Inferior parietal cortex (tissue), 1 donor: ENCODE measurements around the gene FAM209A.
"Not testable (repeated sequence)": the region's sequence is repeated elsewhere in the genome, so short reads cannot be mapped to it uniquely, and the experiment has no call there.

Experiments
- DNase-seq: peaks from one replicate; pipeline ENCODE4 v3.0.0-alpha.2; 2016; ENCODE audit errors: extremely low spot score

The FAM209A gene, protein sequence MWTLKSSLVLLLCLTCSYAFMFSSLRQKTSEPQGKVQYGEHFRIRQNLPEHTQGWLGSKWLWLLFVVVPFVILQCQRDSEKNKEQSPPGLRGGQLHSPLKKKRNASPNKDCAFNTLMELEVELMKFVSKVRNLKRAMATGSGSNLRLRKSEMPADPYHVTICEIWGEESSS

DNA sequence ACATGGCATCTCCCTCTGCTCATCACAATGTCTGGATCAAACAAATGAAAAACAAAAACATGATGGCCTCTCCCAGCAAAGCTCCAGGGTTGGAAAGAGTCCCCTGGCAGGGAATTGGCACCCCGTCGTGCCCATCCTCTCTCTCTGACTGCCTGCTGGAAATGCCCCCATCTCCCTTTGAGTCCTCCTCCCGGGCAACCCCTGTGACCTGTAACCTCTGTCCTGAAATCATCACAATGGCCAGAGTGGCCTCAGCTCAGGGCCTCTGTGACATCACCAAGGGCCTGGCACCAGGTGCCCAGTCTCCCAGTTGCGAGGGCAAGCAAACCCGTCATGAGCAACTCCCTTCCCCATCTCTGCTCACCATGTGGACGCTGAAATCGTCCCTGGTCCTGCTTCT, at the start of gene FAM209A:
TSS of gene FAM209A (plus strand) at position 301 of the 400 bp plus-strand sequence. CDS start at position 366, 65 bp downstream.
- not testable (repeated sequence) for DNase-seq

DNA sequence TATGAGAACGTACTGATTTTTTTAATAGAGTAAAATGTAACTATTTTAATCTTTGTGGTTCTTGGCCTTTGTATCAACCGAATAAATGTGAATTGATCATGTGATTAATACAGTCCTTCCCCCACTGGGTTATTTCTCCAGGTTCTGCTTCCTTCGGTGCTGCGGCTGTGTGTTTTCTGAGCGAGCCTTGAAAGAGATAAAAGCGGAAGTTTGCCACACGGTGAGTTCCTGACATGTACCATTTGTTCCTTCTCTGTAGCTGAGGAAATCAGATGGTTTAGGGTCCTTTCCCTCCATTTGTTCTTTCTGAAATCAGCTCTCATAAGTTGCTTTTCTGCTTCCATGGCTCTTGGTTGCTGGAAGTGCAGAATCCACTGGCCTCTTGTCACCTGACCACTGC, 40.6 kb upstream of the FAM209A start:
- no peak for DNase-seq

DNA sequence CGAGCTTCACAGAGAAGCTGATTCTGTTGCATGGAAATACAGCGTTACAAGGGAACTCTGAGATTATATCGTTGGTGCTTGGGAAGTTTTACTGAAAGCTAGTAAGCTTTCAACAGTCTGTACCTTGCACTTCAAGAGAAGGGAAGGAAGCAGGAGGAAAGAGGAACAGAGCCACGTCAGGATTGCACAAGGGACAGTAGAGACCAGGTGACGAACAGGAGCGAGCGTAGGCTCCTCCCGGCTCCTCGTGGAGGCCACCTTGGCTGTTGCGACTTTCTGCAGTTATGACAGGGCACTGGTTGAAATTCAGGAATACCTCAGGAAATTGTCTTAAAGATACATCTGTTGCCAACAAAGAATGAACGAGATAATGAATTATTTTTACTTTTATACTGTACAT, 37.3 kb upstream of the FAM209A start:
- DNase-seq, result no peak

DNA sequence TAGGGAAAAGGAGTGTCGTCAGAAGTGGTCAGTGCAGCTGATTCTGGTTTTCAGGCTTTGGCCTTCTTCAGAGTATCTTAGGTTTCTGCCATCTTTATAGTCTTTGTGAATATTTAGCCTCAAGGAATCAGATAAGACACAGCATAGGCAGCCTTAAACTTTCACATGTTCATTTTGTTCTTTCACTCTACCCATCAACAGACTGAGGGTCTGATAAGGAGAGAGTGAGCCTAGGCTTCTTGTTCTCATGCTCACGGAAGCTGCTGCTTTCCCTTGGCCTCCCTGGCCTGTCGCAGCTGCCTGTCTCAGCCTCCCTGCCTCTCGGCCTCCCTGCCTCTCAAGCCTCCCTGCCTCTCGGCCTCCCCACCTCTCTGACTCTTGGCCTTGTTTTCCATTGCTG, 36.0 kb upstream of the FAM209A start:
- DNase-seq, result no peak

DNA sequence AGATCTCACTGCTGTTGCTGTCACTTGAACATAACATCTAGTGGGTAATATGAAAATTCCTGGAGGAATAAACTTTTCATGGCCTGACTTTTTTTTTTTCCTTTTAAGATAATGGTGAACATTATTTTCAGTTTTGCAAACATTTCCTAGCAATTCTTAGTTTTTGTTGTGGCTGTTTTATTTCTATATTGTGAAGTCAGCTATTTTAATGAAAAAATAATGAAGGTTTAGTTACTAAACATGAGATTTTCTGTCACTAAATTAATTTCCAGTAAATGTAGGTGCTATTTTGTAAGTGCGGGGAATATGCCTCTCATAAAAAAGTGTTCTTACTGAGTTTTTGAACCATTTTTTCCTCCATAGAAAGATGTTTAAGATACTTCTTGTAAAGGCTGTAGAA, 23.4 kb upstream of the FAM209A start:
- no peak for DNase-seq

DNA sequence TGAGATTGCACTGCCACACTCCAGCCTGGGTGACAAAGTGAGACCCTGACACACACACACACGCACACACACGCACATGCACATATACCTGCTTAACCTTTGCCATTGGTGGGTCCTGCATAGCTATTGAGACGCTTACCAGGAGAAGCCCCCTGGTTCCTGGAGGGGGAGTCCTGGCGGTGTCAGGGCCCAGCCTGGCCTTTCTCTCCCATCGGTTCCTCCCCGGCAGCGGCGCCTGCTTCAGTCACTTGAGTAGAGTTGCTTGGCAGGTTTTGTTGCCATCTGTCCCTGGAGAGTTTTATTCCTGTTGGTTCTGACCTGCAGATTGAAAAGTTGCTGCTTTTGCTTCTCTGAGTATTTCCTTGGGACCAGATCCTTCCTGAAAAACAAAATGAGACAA, 20.6 kb upstream of the FAM209A start:
- DNase-seq, result no peak

DNA sequence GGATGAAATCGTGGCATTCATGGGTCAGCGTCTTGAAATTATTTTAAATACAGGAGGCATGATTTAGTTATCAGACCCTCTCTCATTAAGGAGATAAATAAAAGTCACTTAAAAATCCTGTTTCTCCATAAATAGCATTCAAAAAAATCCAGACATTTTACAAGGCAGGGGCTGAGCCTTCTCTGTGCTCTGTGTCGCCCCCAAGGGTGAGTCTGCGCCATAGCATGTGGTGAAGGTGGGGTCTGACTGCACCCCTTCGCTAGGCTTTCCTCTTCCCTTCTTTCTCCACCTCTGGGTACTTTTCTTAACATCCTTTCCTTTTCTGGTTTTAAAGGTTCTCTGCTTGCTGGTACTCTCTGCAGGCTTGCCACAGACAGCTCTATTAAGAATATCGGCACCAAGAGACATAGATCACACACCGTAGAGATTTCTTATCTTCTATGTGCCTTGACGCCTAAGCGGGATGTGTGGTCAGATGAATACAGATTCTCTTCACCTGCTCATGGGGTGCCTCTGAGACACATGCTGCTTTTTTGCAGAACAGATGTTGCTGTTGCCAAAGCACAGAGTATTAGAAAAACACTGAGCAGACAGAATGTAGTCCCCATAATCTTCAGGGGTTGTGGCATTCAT, 20.1 kb upstream of the FAM209A start:
- DNase-seq, result no peak

DNA sequence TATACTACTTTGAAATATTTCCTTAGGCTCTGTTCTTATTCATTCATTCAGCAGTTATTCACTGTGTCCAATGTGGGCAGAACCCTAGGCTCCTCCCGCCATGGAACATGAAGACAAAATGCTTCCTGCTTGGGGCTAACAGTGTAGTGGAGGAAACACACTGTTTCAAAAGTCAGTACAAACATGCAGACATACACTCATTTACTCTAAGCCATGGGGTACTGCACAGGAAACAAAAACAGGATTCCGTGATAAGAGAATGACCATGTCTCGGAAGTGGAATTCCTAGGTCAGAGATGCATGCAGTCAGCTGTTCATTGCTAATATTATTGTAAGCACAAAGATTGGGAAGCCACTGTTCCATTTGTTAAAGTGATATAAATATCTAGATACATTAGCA, 18.4 kb upstream of the FAM209A start:
- no peak for DNase-seq

DNA sequence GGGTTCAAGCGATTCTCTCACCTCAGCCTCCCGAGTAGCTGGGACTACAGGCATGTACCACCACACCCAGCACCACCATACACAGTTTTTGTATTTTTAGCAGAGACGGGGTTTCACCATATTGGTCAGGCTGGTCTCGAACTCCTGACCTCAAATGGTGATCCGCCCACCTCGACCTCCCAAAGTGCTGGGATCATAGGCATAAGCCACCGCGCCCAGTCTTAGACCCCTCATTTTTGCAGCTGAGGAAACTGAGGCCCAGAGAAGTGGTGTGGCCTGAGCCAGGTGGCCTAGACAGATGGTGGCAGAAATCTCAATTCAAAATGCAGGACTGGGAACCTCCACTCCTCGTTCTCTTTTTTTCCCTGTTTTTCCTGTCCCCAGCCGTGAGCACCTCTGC, 12.6 kb upstream of the FAM209A start:
- no peak for DNase-seq

DNA sequence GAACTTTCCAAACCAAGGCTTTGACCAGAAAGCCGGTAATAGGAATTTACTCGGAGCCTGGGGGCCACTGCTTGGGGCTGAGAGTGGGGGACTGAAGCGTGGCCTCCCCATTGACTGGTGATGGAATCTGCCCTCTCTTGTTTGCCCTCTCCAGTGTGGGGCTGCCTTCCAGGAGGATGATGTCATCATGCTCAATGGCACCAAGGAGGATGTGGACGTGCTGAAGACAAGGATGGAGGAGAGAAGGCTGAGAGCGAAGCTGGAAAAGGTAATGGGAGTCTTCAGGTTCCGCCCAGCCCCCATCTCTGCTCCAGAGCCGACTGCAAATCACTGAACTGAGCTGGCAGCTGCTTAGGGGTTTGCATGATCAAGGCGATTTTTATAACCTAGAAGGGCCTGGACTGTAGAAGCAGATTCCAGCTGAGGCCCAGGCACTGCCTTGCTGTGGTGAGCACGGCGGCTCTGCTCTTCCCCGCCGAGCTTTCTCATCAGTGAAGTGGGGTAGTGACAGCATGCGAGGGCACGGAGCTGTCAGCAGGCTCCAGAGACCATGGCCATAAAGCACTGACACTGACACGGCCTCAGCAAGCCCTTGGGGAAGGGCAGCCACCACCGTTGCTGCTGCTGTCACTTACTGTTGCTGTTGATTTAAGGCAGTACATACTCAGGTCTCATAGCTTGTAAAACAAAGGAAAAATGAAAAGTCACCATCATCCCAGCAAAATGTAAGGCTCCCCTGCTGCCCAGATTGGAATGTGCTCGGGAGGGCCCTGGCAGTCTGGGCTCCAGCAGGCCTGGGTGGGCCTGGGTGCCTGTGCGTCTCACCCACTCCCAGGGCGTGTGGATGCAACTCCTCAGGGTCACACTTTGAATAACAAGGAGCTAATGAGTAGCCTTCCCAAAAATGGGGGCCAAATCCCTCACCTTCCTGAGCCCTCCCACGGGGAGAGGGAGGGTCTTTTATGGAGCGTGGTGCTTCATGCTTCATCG, 11.1 kb upstream of the FAM209A start:
- no peak for DNase-seq

DNA sequence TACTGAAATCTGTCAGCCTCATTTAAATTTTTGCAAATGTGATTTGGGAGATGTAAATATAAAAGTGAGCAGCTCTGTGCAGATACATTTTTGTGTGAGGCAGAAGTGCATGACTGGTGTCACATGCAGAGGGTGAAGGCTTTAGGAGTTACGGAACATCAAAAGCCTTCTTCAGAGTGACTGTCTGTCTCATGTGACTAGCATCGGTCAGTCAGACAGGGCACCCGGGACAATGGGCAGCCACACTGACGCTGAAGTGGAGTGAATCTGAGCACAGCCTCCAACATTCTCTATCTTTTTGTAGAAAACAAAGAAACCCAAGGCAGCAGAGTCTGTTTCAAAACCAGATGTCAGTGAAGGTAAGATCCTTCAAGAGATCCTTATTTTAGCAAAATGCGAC, 7.9 kb upstream of the FAM209A start:
- peak; percentile 19 for DNase-seq

DNA sequence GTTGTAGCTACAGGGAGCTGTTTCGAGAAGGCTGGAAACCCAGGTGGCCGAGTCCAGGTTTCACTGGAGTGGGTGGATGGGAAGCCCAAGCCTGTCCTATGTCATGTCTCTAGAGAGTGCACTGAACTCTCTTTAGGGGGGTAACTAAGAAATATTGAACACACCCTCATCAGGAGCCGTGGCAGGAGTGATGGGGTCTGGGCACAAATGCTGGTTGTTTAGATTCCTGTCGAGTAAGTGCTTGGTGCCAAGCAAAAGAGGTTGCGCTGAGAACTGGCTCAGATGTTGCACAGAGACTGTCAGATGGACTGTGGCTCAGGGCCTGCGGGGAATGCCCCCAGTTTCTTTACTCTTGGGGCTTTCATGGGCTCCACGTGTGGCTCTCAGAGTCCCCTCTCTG, 7.3 kb upstream of the FAM209A start:
- no peak for DNase-seq

DNA sequence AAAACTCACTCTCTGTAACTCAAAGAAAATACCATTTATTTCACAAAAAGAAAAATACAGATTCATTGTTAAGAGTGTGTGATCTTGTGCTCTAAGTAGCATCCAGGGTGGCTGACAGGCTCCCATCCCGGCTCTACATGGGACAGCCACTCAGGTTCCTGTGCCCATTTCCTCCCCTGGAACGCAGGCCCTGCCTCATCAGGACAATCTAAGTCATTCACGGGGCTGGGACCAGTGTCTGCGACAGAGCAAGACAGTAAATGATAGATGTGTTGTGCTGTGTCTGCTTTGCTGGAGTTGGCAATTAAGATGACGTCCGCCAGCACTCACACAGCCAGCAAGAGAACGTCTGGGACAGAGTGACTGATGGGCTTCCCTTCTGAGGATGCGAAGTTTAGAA, 6.9 kb upstream of the FAM209A start:
- DNase-seq, result no peak

DNA sequence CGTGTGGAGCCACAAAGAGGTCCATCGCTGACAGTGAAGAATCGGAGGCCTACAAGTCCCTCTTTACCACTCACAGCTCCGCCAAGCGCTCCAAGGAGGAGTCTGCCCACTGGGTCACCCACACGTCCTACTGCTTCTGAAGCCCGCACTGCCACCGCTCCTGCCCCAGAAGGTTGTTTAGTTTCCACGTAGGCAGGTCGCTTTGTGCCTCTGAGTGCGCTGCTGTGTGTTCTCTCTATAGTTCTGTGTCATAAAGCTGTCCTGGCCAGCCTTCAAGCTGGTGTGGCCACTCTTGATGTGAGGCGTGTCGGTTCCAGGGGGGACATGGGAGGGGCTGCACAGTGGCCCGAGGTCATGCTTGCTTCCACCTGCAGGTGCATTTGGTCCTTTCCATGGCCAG, 6.4 kb upstream of the FAM209A start:
- DNase-seq, result no peak

DNA sequence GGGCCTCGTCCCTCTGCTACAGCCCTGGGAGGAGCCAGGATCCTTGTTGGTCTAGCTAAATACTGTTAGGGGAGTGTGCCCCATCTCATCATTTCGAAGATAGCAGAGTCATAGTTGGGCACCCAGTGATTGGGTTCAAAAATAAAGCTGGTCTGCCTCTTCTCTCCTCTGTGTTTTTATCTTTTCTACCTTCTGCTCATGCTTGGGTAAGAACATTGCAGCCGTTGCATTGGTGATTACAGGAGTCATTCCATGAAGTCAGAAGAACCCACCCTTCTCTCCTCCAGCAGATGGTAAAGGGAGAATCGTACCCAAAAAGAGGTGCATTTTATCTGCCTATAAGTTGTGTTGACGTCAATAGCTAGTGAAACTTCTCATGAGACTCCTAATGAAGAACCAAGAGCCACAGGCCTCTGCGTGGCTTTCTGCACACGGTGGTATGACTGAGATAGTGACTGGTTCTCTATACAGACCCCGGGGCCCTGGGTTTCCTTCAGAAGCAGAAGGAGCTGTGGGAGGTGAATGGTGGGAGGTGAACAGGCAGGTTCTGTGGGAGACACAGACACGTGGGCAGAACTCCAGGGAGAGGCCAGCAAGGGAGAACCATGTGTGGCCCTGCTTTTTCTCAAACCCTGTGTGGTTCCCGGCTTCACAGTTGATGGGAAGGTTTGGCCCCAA, 5.7 kb upstream of the FAM209A start:
- no peak for DNase-seq

DNA sequence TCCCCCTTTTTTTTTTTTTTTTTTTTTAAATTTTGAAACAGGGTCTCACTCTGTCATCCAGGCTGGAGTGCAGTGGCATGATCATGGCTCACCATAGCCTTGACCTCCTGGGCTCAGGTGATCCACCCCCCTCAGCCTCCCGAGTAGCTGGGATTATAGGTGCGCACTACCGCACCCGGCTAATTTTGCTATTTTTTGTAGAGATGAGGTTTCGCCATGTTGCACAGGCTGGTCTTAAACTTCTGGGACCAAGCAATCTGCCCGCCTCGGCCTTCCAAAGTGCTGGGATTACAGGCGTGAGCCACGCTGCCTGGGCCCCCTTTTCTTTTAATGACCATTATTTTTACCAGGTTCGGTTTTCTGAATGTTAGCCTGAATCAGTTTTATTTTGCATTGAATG, 5.0 kb upstream of the FAM209A start:
- no peak for DNase-seq

DNA sequence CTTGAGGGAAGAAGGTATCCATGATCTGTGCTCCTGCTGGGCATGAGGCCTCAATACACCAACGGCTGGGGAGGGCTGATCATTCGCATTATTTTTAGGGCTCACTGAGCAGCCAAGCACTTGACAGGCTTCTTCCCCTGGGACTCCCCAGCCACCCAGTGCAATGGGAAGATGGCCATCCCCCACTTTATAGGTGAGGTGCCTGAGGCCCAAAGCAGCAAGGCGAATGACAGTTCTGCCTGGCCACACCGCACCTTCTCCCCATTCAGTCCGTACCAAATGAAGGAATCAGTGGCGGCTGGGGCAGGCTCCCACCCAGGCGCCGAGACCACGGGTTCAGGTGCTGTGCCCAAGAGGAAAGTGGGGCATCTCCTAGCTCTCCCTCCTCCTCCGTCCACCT, 4.4 kb upstream of the FAM209A start:
- DNase-seq, result no peak

DNA sequence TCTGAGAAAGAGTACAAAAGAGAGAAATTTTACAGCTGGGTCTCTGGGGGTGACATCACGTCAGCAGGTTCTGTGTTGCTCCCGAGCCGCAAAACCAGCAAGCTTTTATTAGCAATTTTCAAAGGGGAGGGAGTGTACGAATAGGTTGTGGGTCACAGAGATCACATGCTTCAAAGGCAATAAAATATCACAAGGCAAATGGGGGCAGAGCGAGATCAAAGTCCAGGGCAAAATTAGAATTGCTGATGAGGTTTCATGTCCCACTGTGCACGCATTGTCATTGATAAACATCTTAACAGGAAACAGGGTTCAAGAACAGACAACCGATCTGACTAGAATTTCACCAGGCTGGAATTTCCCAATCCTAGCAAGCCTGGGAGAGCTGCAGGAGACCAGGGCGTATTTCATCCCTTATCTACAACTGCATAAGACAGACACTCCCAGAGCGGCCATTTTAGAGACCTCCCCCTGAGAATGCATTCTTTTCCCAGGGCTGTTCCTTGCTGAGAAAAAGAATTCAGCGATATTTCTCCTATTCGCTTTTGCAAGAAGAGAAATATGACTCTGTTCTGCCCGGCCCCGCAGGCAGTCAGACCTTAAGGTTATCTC, 3.7 kb upstream of the FAM209A start:
- not testable (repeated sequence) for DNase-seq

DNA sequence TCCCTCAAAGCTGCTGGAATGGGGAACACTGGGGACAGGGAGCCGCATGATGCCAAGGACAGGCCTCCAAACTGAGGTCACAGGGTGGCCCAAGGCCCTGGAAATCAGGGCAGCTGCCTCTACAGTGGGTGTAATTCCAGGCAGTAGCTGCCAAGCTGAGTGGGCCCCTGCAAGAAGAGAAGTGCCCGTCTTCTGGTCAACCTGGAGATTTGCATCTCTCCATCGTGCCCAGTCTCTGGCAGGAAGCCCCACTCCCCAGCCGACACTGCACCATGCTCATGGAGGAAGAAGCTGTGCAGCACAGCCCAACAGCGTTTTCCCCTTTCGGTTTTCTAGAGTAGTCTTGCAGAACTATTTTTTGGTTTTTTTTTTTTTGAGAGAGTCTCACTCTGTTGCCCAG, 2.2 kb upstream of the FAM209A start:
- no peak for DNase-seq

DNA sequence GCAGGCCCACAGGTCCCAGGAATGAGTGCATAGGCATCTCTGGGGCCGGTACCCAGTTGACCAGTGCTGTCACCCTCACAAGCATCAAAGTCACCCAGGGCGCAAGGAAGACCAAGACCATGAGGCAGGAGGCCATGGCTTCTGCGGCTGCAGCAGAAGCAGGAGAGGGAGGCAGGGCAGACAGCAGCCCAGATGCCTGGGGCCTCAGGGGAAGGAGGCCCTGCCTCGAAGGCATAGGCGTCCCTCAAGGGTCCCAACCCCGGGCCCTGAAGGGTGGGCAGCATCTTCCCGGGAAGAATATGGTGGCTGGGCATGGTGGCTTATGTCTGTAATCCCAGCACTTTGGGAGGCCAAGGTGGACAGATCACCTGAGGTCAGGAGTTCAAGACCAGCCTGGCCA, 3.0 kb downstream of the FAM209A start:
- DNase-seq, result no peak

DNA sequence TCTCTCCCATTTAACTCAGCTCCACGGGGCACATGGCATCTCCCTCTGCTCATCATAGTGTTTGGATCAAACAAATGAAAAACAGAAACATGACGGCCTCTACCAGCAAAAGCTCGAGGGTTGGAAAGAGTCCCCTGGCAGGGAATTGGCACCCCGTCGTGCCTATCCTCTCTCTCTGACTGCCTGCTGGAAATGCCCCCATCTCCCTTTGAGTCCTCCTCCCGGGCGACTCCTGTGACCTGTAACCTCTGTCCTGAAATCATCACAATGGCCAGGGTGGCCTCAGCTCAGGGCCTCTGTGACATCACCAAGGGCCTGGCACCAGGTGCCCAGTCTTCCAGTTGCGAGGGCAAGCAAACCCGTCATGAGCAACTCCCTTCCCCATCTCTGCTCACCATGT, 8.4 kb downstream of the FAM209A start, which contains the start of gene FAM209B:
TSS of gene FAM209B (plus strand) at position 301 of the 400 bp plus-strand sequence. CDS start at position 397, 96 bp downstream.
- DNase-seq, result not testable (repeated sequence)

DNA sequence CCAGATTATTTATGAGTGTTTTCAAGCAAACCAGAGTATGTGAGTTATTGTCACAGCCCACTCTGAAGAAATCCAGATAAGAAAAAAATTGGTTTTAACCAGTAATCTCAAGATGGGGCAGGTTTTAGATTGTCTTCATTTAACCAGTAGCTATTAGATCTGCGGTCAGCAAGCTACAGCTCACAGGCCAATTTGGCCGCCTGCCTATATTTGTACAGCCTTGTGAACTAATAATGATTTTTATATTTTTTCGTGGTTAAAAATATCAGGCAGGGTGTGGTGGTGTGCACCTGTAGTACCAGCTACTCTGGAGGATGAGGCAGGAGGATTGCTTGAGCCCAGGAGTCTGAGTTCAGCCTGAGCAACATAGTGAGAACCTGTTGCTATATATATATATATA, 13.5 kb downstream of the FAM209A start:
- no peak for DNase-seq
